OCI-LY3 (cell line): ENCODE data around the gene ABHD12.
"Not testable (repeated sequence)": the region's sequence is repeated elsewhere in the genome, so short reads cannot be mapped to it uniquely, and the experiment has no call there.

Experiments
- H2AFZ ChIP-seq: fragments of 200-600, 300-600 bp; shearing (Covaris generic); 2 replicates; pipeline ENCODE4 v1.6.0; 2014; ENCODE audit warnings: antibody characterized with exemption, low read depth, low read length
- H3K27ac ChIP-seq: fragments of 200-600, 300-600 bp; sonication (generic); 2 replicates; pipeline ENCODE4 v1.5.1; 2014; ENCODE audit warnings: mild to moderate bottlenecking, low read length, moderate library complexity, mixed read lengths
- H3K27me3 ChIP-seq: fragments of 200-600, 300-600 bp; sonication (generic); 2 replicates; pipeline ENCODE4 v1.6.1; 2014; ENCODE audit warnings: low read depth, low read length, mixed read lengths
- H3K36me3 ChIP-seq: fragments of 200-600, 300-600 bp; sonication (generic); replicated peaks from 2 replicates; pipeline ENCODE3; 2014; ENCODE audit warnings: low read depth, low read length, mixed read lengths
- H3K4me1 ChIP-seq: fragments of 300-600, 200-600 bp; sonication (generic); 2 replicates; pipeline ENCODE4 v1.6.1; 2014; ENCODE audit warnings: low read length, mixed read lengths
- H3K4me2 ChIP-seq: fragments of 200-600, 300-600 bp; sonication (generic); 2 replicates; pipeline ENCODE4 v1.6.1; 2014; ENCODE audit warnings: low read length, mixed read lengths
- H3K4me3 ChIP-seq: fragments of 300-600, 200-600 bp; sonication (generic); 2 replicates; pipeline ENCODE4 v1.5.1; 2014; ENCODE audit warnings: antibody characterized with exemption, mild to moderate bottlenecking, low read length, moderate library complexity
- H3K79me2 ChIP-seq: fragments of 300-600, 200-600 bp; shearing (Covaris generic); 2 replicates; pipeline ENCODE4 v1.6.1; 2014; ENCODE audit warnings: mild to moderate bottlenecking, low read length, mixed read lengths
- H3K9ac ChIP-seq: fragments of 300-600, 200-600 bp; shearing (Covaris generic); 2 replicates; pipeline ENCODE4 v1.6.0; 2014; ENCODE audit warnings: mild to moderate bottlenecking, low read length, moderate library complexity
- H3K9me3 ChIP-seq: fragments of 200-600, 300-600 bp; shearing (Covaris generic); 2 replicates; pipeline ENCODE4 v1.6.1; 2014; ENCODE audit warnings: low read length, mixed read lengths; ENCODE audit not compliant: insufficient read depth
- H4K20me1 ChIP-seq: fragments of 200-600, 300-600 bp; sonication (generic); 2 replicates; pipeline ENCODE4 v1.6.1; 2016; ENCODE audit warnings: low read length, mixed read lengths; ENCODE audit not compliant: insufficient read depth
- EZH2phosphoT487 ChIP-seq: fragments of 200-600 bp; shearing (Covaris generic); IDR thresholded peaks from 2 replicates; pipeline ENCODE4 v1.6.1; 2018; ENCODE audit warnings: antibody characterized with exemption, mixed run types, low read depth
- TF ChIP-seq, protein P1 (sequence below): fragments of 200-600, 300-600 bp; sonication (generic); IDR thresholded peaks from 2 replicates; pipeline ENCODE4 v1.5.1; 2014; ENCODE audit warnings: antibody characterized with exemption, low read length, low read depth

The ABHD12 gene

DNA sequence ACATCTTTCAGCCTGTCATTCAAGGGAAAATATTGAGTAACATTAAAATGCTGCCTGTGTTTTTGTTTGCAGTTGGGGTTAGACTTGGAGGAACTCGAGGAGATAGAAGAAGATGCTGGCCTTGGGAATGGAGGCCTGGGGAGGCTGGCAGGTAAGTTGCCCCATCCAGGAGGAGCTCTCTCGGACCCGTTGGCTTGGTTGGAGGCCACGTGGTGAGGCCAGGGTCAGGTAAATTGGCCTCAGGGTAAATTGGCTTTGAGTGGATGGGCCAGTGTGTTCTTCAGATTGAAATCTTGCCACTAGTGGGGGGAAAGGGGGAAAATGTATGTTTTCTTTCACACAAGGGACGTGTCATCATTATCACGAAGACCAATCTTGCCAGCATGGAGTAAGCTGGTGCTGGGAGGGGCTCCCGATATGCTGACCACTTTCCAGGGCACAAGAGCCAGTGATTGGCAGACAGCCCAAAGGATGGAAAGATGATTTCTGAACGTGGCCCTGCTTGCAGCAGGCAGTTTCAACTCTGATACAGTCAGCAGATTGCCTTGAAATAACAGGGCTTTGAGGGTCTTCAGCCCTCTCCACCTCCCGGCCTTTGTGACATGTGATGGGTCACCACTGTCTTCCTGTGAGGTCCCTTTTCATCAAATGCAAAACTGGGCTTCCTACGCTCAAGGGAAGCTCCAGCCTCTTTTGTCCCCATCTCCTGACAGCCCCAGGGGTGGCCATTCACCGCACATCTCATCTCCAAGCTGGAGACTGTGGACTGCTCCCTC lies 121.4 kb downstream of the ABHD12 start:
- Histone ChIP-seq H3K4me3 (no peak overlapping the region), H3K27ac (no peak overlapping the region), H3K27me3 (no peaks in the 10 kb centered on the region), H4K20me1 (no peaks in the 10 kb centered on the region; the same call in 1 of the 2 replicates), H3K4me1 (no peaks in the 10 kb centered on the region), H3K9ac (no peak overlapping the region), H3K79me2 (no peaks in the 10 kb centered on the region), H3K9me3 (no peaks in the 10 kb centered on the region), H2AFZ (no peak overlapping the region), H3K4me2 (no peak overlapping the region), H3K36me3 (peaks cover 18% of the 10 kb centered on the region)
- TF ChIP-seq EZH2phosphoT487, result no peak
- TF ChIP-seq, protein P1, sequence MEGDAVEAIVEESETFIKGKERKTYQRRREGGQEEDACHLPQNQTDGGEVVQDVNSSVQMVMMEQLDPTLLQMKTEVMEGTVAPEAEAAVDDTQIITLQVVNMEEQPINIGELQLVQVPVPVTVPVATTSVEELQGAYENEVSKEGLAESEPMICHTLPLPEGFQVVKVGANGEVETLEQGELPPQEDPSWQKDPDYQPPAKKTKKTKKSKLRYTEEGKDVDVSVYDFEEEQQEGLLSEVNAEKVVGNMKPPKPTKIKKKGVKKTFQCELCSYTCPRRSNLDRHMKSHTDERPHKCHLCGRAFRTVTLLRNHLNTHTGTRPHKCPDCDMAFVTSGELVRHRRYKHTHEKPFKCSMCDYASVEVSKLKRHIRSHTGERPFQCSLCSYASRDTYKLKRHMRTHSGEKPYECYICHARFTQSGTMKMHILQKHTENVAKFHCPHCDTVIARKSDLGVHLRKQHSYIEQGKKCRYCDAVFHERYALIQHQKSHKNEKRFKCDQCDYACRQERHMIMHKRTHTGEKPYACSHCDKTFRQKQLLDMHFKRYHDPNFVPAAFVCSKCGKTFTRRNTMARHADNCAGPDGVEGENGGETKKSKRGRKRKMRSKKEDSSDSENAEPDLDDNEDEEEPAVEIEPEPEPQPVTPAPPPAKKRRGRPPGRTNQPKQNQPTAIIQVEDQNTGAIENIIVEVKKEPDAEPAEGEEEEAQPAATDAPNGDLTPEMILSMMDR, result no peak

DNA sequence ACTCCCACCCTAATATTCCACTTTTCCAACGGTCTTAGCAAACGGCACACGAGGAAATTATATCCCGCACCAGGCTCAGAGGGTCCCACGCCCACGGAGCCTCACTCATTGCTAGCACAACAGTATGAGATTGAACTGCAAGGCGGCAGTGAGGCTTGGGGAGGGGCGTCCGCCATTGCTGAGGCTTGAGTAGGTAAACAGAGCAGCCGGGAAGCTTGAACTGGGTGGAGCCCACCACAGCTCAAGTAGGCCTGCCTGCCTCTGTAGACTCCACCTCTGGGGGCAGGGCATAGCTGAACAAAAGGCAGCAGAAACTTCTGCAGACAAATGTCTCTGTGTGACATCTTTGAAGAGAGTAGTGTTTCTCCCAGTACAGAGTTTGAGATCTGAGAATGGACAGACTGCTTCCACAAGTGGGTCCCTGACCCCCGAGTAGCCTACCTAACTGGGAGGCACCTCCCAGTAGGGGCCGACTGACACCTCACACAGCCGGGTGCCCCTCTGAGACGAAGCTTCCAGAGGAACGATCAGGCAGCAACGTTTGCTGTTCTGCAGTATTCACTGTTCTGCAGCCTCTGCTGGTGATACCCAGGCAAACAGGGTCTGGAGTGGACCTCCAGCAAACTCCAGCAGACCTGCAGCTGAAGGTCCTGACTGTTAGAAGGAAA lies 129.7 kb downstream of the ABHD12 start:
- H3K27ac ChIP-seq, H2AFZ ChIP-seq, H3K9me3 ChIP-seq, H3K4me1 ChIP-seq, H3K4me3 ChIP-seq, H3K79me2 ChIP-seq, H3K4me2 ChIP-seq, H4K20me1 ChIP-seq, H3K36me3 ChIP-seq, H3K27me3 ChIP-seq, H3K9ac ChIP-seq: not testable (repeated sequence)

- no peak overlapping the region for H3K9ac ChIP-seq
- H3K4me2 ChIP-seq, result no peak overlapping the region
- TF ChIP-seq, protein P1, result no peak
- TF ChIP-seq EZH2phosphoT487, result no peak
- H2AFZ ChIP-seq, result no peak overlapping the region
- peaks cover 4% of the 10 kb centered on the region; the same call in 1 of the 2 replicates for H3K79me2 ChIP-seq
- no peaks in the 10 kb centered on the region for H3K4me1 ChIP-seq
- no peaks in the 10 kb centered on the region for H3K27me3 ChIP-seq
- H3K36me3 ChIP-seq, result peaks cover 10% of the 10 kb centered on the region
- H3K27ac ChIP-seq, result no peak overlapping the region
- peaks cover 7% of the 10 kb centered on the region; the same call in 1 of the 2 replicates for H4K20me1 ChIP-seq
- no peaks in the 10 kb centered on the region for H3K9me3 ChIP-seq
- no peak overlapping the region for H3K4me3 ChIP-seq
These were observed 130.8 kb downstream of the ABHD12 start for GRCh38 chr20:25259788-25260254.

- H3K79me2 ChIP-seq, result peaks cover 4% of the 10 kb centered on the region; the same call in 1 of the 2 replicates
- TF ChIP-seq, protein P1, result no peak
- TF ChIP-seq EZH2phosphoT487, result no peak
These were observed 131.3 kb downstream of the ABHD12 start for GRCh38 chr20:25259358-25259757.

More at GRCh38 chr20:25259358-25259757, 131.3 kb downstream of the ABHD12 start:
- Histone ChIP-seq H3K27ac (no peak overlapping the region), H3K27me3 (no peaks in the 10 kb centered on the region), H3K9ac (no peak overlapping the region), H3K9me3 (no peaks in the 10 kb centered on the region), H3K4me2 (no peak overlapping the region), H3K36me3 (peaks cover 10% of the 10 kb centered on the region), H3K4me1 (no peaks in the 10 kb centered on the region), H4K20me1 (peaks cover 7% of the 10 kb centered on the region; the same call in 1 of the 2 replicates), H3K4me3 (no peak overlapping the region), H2AFZ (no peak overlapping the region)
